Left lung (tissue), 10 donors: Measurements from ENCODE around the gene ICA1. TPM values are rescaled to one million over a fixed set of nuclear protein-coding genes. Genes with fewer than 3 reads are reported as not detected.
"Not testable (repeated sequence)": the region's sequence is repeated elsewhere in the genome, so short reads cannot be mapped to it uniquely, and the experiment has no call there.

Source experiments
- ATAC-seq: fragments of 200-7000 bp; cut with Tn5 transposase; one replicate; pipeline ENCODE4 v1.9.1; 2020; ENCODE audit warnings: moderate library complexity
- DNase-seq, 4 donors: peaks; one replicate each; pipeline ENCODE4 v3.0.0-alpha.2; 2013 to 2020
- H3K27ac ChIP-seq, 2 donors: fragments of 200-600 bp; sonication (generic) in 1 of 2; one replicate each; pipeline versions ENCODE4 v1.5.0 to v1.8.0; 2020 to 2021
- H3K27me3 ChIP-seq, 2 donors: fragments of 200-600 bp; sonication (generic) in 1 of 2; one replicate each; pipeline versions ENCODE4 v1.5.0 to v1.8.0; 2020 to 2021
- H3K36me3 ChIP-seq, 2 donors: fragments of 200-600 bp; sonication (generic) in 1 of 2; one replicate each; pipeline versions ENCODE4 v1.5.0 to v1.8.0; 2020 to 2021
- H3K4me1 ChIP-seq, 2 donors: fragments of 200-600 bp; one replicate each; pipeline ENCODE4 v1.8.0; 2021
- H3K4me3 ChIP-seq, 2 donors: fragments of 200-600 bp; sonication (generic) in 1 of 2; one replicate each; pipeline versions ENCODE4 v1.5.0 to v1.8.0; 2020 to 2021; ENCODE audit warnings: mild to moderate bottlenecking in 1 of 2
- H3K9me3 ChIP-seq, 2 donors: fragments of 200-600 bp; sonication (generic) in 1 of 2; one replicate each; pipeline versions ENCODE4 v1.5.0 to v1.8.0; 2020 to 2021
- CTCF ChIP-seq, 2 donors: fragments of 200-600 bp; sonication (generic) in 1 of 2; IDR thresholded peaks; one replicate each; pipeline versions ENCODE4 v1.5.0 to v1.8.0; 2021; ENCODE audit warnings: antibody characterized with exemption in 2 of 2
- intact Hi-C, 2 donors: fragments of 100-400 bp; cut with DNase I; formaldehyde crosslinking; loops; one replicate each; pipeline versions ENCODE4 v1.11.2 to v1.14.2; 2022
- polyA plus RNA-seq, 6 donors: library from polyadenylated mRNA; unstranded; fragments of 120-200 nt; gene quantifications; one replicate each; pipeline ENCODE4 v1.2.1, GENCODE V29; 2013; ENCODE audit not compliant: insufficient read length in 6 of 6
- total RNA-seq, 2 donors: library from RNA; stranded (reverse); fragmentation: NEBNext Ultra II Directional; extraction: Animal tissue kit (Norgen Biotek cat#: 25700); gene quantifications; one replicate each; pipeline ENCODE4 v1.2.1, GENCODE V29; 2021
- donor health status: DM: no; HTN: yes; CAD: no.
- donor health status: DM: no; HTN: no; CAD: no.

ICA1 gene
- total and polyA plus RNA-seq, 8 donors, result 22.4 to 53.3 (median 40.5) TPM

DNA sequence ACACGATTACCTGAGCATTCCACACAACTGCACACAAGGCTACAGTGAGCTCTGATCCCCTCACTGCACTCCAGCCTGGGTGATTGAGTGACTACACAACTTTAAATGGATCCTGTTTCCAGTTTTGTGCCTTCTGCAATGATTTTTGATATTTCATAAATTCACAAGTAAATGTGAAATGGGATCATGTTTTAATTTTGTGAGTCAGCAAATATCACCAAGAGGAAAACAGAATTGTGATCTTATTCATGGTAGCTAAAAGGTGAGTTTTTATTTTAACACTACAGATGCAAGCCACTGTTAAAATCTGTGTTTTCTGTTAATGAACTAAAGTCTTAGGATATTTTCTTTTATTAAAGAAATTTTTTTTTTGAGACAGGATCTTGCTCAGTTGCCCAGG, 11.4 kb downstream of the ICA1 start:
- Histone ChIP-seq H3K9me3 (no peaks in the 10 kb centered on the region), H3K4me3 (no peak overlapping the region), H3K36me3 (no peaks in the 10 kb centered on the region), H3K27ac (no peak overlapping the region), H3K4me1 (peaks cover 0 to 4% of the 10 kb centered on the region in 2 donors), H3K27me3 (no peaks in the 10 kb centered on the region)
- TF ChIP-seq CTCF (IDR thresholded peaks at IDR 0.05), result no peak
- intact Hi-C loops, result no loop called here
- no peak for DNase-seq
- ATAC-seq, result no peak

DNA sequence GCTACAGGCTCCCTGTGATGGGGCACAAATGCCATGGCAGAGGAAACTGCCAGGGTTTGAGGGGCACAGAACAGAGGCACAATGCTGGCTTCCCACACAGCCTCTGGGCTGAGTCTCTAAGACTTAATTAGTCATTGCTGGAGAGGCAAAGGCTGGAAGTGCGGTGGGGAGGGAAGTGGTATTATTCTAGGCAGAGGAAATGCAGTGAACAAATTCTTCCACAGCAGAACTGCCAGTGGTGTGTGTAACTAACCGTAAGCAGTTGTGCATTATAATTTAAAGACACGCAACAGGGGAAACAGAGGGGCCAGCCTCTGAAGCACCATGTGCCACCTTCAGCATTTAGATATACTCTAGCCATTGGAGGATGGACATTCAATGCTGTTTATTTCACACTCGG, 12.8 kb downstream of the ICA1 start:
- H3K9me3 ChIP-seq, result no peaks in the 10 kb centered on the region
- DNase-seq (no peak), ATAC-seq (no peak)
- no peaks in the 10 kb centered on the region for H3K36me3 ChIP-seq
- H3K27ac ChIP-seq, result peak overlapping the region in 1 of 2 donors; percentile 31
- TF ChIP-seq CTCF (IDR thresholded peaks at IDR 0.05), result no peak
- intact Hi-C loops, result no loop called here
- no peaks in the 10 kb centered on the region for H3K27me3 ChIP-seq
- no peaks in the 10 kb centered on the region for H3K4me1 ChIP-seq
- no peak overlapping the region for H3K4me3 ChIP-seq

GRCh38 chr7:8246020-8246419, 15.9 kb downstream of the ICA1 start:
- Histone ChIP-seq H3K4me3 (no peak overlapping the region), H3K27me3 (no peaks in the 10 kb centered on the region), H3K27ac (peak overlapping the region in 1 of 2 donors; percentile 14), H3K9me3 (peaks cover 0 to 8% of the 10 kb centered on the region in 2 donors), H3K4me1 (no peaks in the 10 kb centered on the region), H3K36me3 (no peaks in the 10 kb centered on the region)
- no peak for TF ChIP-seq CTCF (IDR thresholded peaks at IDR 0.05)
- no peak for ATAC-seq
- intact Hi-C loops, result no loop called here
- DNase-seq, result no peak

DNA sequence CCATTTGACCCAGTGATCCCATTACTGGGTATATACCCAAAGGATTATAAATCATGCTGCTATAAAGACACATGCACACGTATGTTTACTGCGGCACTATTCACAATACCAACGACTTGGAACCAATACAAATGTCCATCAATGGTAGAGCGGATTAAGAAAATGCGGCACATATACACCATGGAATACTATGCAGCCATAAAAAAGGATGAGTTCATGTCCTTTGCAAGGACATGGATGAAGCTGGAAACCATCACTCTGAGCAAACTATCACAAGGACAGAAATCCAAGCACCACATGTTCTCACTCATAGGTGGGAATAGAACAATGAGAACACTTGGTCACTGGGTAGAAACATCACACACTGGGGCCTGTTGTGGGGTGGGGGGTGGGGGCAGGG, 16.9 kb downstream of the ICA1 start:
- ATAC-seq, H3K27ac ChIP-seq, H3K4me1 ChIP-seq, H3K9me3 ChIP-seq, H3K36me3 ChIP-seq, H3K27me3 ChIP-seq, intact Hi-C loops, DNase-seq, H3K4me3 ChIP-seq: not testable (repeated sequence)

DNA sequence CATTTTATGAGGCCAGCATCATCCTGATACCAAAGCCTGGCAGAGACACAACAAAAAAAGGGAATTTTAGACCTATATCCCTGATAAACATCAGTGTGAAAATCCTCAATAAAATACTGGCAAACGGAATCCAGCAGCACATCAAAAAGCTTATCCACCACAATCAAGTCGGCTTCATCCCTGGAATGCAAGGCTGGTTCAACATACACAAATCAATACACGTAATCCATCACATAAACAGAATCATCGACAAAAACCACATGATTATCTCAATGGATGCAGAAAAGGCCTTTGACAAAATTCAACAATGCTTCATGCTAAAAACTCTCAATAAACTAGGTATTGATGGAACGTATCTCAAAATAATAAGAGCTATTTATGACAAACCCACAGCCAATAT, 18.9 kb downstream of the ICA1 start:
- H3K4me3 ChIP-seq, H3K27me3 ChIP-seq, ATAC-seq, H3K36me3 ChIP-seq, H3K9me3 ChIP-seq, DNase-seq, H3K27ac ChIP-seq, intact Hi-C loops, H3K4me1 ChIP-seq: not testable (repeated sequence)

DNA sequence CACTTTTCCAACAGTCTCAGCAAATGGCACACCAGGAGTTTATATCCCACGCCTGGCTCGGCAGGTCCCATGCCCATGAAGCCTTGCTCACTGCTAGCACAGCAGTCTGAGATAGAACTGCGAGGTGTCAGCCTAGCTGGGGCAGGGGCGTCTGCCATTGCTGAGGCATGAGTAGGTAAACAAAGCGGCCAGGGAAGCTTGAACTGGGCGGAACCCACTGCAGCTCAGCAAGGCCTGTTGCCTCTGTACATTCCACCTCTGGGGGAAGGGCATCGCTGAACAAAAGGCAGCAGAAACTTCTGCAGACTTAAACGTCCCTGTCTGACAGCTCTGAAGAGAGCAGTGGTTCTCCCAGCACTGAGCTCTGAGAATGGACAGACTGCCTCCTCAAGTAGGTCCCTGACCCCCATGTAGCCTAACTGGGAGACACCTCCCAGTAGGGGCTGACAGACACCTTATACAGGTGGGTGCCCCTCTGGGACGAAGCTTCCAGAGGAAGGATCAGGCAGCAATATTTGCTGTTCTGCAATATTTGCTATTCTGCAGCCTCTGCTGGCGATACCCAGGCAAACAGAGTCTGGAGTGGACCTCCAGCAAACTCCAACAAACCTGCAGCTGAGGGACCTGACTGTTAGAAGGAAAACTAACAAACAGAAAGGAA, 22.1 kb downstream of the ICA1 start:
- H3K4me3 ChIP-seq, intact Hi-C loops, H3K36me3 ChIP-seq, H3K27me3 ChIP-seq, ATAC-seq, H3K27ac ChIP-seq, DNase-seq, H3K4me1 ChIP-seq, H3K9me3 ChIP-seq: not testable (repeated sequence)

GRCh38 chr7:8236780-8237407, 25.1 kb downstream of the ICA1 start:
- Histone ChIP-seq H3K4me3 (no peak overlapping the region), H3K36me3 (peaks cover 0 to 11% of the 10 kb centered on the region in 2 donors), H3K27ac (no peak overlapping the region), H3K27me3 (no peaks in the 10 kb centered on the region), H3K4me1 (no peaks in the 10 kb centered on the region), H3K9me3 (no peaks in the 10 kb centered on the region)
- intact Hi-C loops, result no loop called here
- TF ChIP-seq CTCF (IDR thresholded peaks at IDR 0.05), result no peak
- ATAC-seq, result no peak
- no peak for DNase-seq
